Embryonic facial prominence (tissue), 1 donor: ENCODE results near the gene NMUR2.

Experiments used
- DNase-seq: peaks from one replicate; pipeline ENCODE4 v3.0.0-alpha.2; 2016; ENCODE audit errors: extremely low spot score

NMUR2 gene

GRCh38 chr5:152369298-152369697 lies 35.8 kb downstream of the NMUR2 start:
- no peak for DNase-seq

GRCh38 chr5:152367554-152367953 lies 37.5 kb downstream of the NMUR2 start:
- DNase-seq: no peak

GRCh38 chr5:152366716-152367115 lies 38.4 kb downstream of the NMUR2 start:
- no peak for DNase-seq

- no peak for DNase-seq
These were observed 40.2 kb downstream of the NMUR2 start for GRCh38 chr5:152364899-152365298.

GRCh38 chr5:152364172-152364571 lies 40.9 kb downstream of the NMUR2 start:
- DNase-seq: no peak

- DNase-seq: no peak
These were observed 46.1 kb downstream of the NMUR2 start for GRCh38 chr5:152358861-152359568.

GRCh38 chr5:152356506-152356905 lies 48.6 kb downstream of the NMUR2 start:
- DNase-seq: no peak

GRCh38 chr5:152355061-152355460 lies 50.0 kb downstream of the NMUR2 start:
- DNase-seq: no peak

GRCh38 chr5:152353001-152353400 lies 52.1 kb downstream of the NMUR2 start:
- DNase-seq: no peak

- no peak for DNase-seq
These were observed 55.2 kb downstream of the NMUR2 start for GRCh38 chr5:152349683-152350526.
